Liver (tissue), 9 donors: Measurements from ENCODE around the gene SAPCD2. TPM values are rescaled to one million over a fixed set of nuclear protein-coding genes. Genes with fewer than 3 reads are reported as not detected.
A peak's percentile ranks its signal among the peaks of the same experiment; 100 is the strongest.

Source experiments
- DNase-seq: peaks from one replicate; pipeline ENCODE4 v3.0.0-alpha.2; 2017; ENCODE audit warnings: low spot score
- H3K27ac ChIP-seq, 2 donors: one replicate each; pipeline ENCODE4 v1.7.0; 2013; ENCODE audit warnings: inconsistent platforms in 2 of 2, low read length in 2 of 2, control low read depth in 1 of 2, low read depth in 1 of 2, mild to moderate bottlenecking in 1 of 2
- H3K27me3 ChIP-seq, 4 donors: one replicate each; pipeline versions ENCODE4 v1.6.1 to v1.7.0; 2013; ENCODE audit warnings: low read length in 3 of 4, inconsistent platforms in 1 of 4, mild to moderate bottlenecking in 1 of 4, moderate library complexity in 1 of 4; ENCODE audit not compliant: control insufficient read depth in 4 of 4, insufficient read depth in 4 of 4
- H3K36me3 ChIP-seq, 4 donors: one replicate each; pipeline versions ENCODE4 v1.6.1 to v1.7.0; 2013; ENCODE audit warnings: low read length in 3 of 4, mild to moderate bottlenecking in 3 of 4, low read depth in 1 of 4, moderate library complexity in 1 of 4; ENCODE audit not compliant: control insufficient read depth in 4 of 4, insufficient read depth in 3 of 4
- H3K4me1 ChIP-seq, 4 donors: one replicate each; pipeline versions ENCODE4 v1.6.1 to v1.7.0; 2013; ENCODE audit warnings: low read length in 3 of 4, mild to moderate bottlenecking in 3 of 4, moderate library complexity in 1 of 4; ENCODE audit not compliant: control insufficient read depth in 4 of 4, insufficient read depth in 4 of 4
- H3K4me3 ChIP-seq, 3 donors: one replicate each; pipeline versions ENCODE4 v1.6.1 to v1.7.0; 2013; ENCODE audit warnings: low read length in 3 of 3, control low read depth in 1 of 3, low read depth in 1 of 3, mild to moderate bottlenecking in 1 of 3
- H3K9ac ChIP-seq, 2 donors: one replicate each; pipeline ENCODE4 v1.7.0; 2013; ENCODE audit warnings: low read length in 2 of 2, mild to moderate bottlenecking in 2 of 2, moderate library complexity in 2 of 2, control low read depth in 1 of 2, low read depth in 1 of 2
- H3K9me3 ChIP-seq, 4 donors: one replicate each; pipeline versions ENCODE4 v1.6.1 to v1.7.0; 2013; ENCODE audit warnings: low read length in 3 of 4; ENCODE audit not compliant: control insufficient read depth in 4 of 4
- EGR1 ChIP-seq, 2 donors: IDR thresholded peaks; 2 replicates each; pipeline ENCODE4 v1.6.1; 2016 to 2018; ENCODE audit warnings: antibody characterized with exemption in 2 of 2, low read depth in 2 of 2
- FOXA1 ChIP-seq: IDR thresholded peaks from 2 replicates; pipeline ENCODE4 v1.6.1; 2016; ENCODE audit warnings: antibody characterized with exemption
- FOXA2 ChIP-seq: IDR thresholded peaks from 2 replicates; pipeline ENCODE4 v1.6.1; 2016; ENCODE audit warnings: antibody characterized with exemption
- GABPA ChIP-seq, 2 donors: IDR thresholded peaks in 1 of 2; conservative IDR thresholded peaks in 1 of 2; 2 replicates each; pipeline ENCODE4 v1.6.1; 2016; ENCODE audit warnings: antibody characterized with exemption in 2 of 2, mild to moderate bottlenecking in 1 of 2, moderate library complexity in 1 of 2
- HNF4A ChIP-seq, 2 donors: conservative IDR thresholded peaks; 2 replicates each; pipeline ENCODE4 v1.6.1; 2016; ENCODE audit warnings: antibody characterized with exemption in 2 of 2, mild to moderate bottlenecking in 2 of 2
- HNF4G ChIP-seq: IDR thresholded peaks from 2 replicates; pipeline ENCODE4 v1.6.1; 2016; ENCODE audit warnings: antibody characterized with exemption
- JUND ChIP-seq, 2 donors: IDR thresholded peaks; 2 replicates each; pipeline ENCODE4 v1.6.1; 2016; ENCODE audit warnings: antibody characterized with exemption in 2 of 2
- MAX ChIP-seq: IDR thresholded peaks from 2 replicates; pipeline ENCODE4 v1.6.1; 2016; ENCODE audit warnings: antibody characterized with exemption
- NR2F2 ChIP-seq: IDR thresholded peaks from 2 replicates; pipeline ENCODE4 v1.6.1; 2016; ENCODE audit warnings: antibody characterized with exemption
- RAD21 ChIP-seq, 2 donors: IDR thresholded peaks; 2 replicates each; pipeline ENCODE4 v1.6.1; 2016; ENCODE audit warnings: antibody characterized with exemption in 2 of 2, mild to moderate bottlenecking in 2 of 2
- RXRA ChIP-seq, 2 donors: IDR thresholded peaks; 2 replicates each; pipeline ENCODE4 v1.6.1; 2017 to 2018; ENCODE audit warnings: antibody characterized with exemption in 2 of 2, mild to moderate bottlenecking in 1 of 2
- SP1 ChIP-seq: IDR thresholded peaks from 2 replicates; pipeline ENCODE4 v1.6.1; 2018; ENCODE audit warnings: antibody characterized with exemption, mild to moderate bottlenecking
- TAF1 ChIP-seq: conservative IDR thresholded peaks from 2 replicates; pipeline ENCODE4 v1.6.1; 2016; ENCODE audit warnings: antibody characterized with exemption, mild to moderate bottlenecking
- YY1 ChIP-seq: IDR thresholded peaks from 2 replicates; pipeline ENCODE4 v1.6.1; 2016; ENCODE audit warnings: antibody characterized with exemption, mild to moderate bottlenecking
- ZBTB33 ChIP-seq: IDR thresholded peaks from 2 replicates; pipeline ENCODE4 v1.6.1; 2016; ENCODE audit warnings: antibody characterized with exemption
- WGBS: extraction: QIAGEN DNeasy Blood & Tissue Kit; methylation state at CpG from one replicate; pipeline ENCODE4 v1.1.7; 2013; 5-methylcytosine and 5-hydroxymethylcytosine counted together
- polyA plus RNA-seq, 2 donors: library from polyadenylated mRNA; stranded (reverse) in 1 of 2; unstranded in 1 of 2; fragments of 200-250 nt in 1 of 2; fragments of >200 nt in 1 of 2; fragmentation: Nextera tagmentation in 1 of 2; extraction: Ambion mirVana in 1 of 2; gene quantifications; one replicate each; pipeline versions ENCODE4 v1.2.1 to v1.2.3, GENCODE V29; 2013 to 2015
- total RNA-seq, 2 donors: library from RNA; depleted of rRNA; stranded (reverse); fragments of >200 nt; gene quantifications; one replicate each; pipeline ENCODE4 v1.2.3, GENCODE V29; 2014
- TF ChIP-seq, protein P1 (sequence below): IDR thresholded peaks from 2 replicates; pipeline ENCODE4 v1.6.1; 2016; ENCODE audit warnings: antibody characterized with exemption
- TF ChIP-seq, protein P2 (sequence below): fragments of 150-350 bp; IDR thresholded peaks from 2 replicates; pipeline ENCODE4 v1.5.1; 2017; ENCODE audit warnings: improper control_type of control experiment, low read depth, low read length; ENCODE audit not compliant: missing input control
- TF ChIP-seq, protein P3 (sequence below): IDR thresholded peaks from 2 replicates; pipeline ENCODE4 v1.6.1; 2016; ENCODE audit warnings: antibody characterized with exemption, mild to moderate bottlenecking
- donor health status: healthy.
- donor health status: healthy.
- donor health status: healthy.
- donor health status: healthy.
- donor health status: healthy.

SAPCD2 gene
- total and polyA plus RNA-seq, 4 donors: 0.06 to 1.8 (median 0.23) TPM

DNA sequence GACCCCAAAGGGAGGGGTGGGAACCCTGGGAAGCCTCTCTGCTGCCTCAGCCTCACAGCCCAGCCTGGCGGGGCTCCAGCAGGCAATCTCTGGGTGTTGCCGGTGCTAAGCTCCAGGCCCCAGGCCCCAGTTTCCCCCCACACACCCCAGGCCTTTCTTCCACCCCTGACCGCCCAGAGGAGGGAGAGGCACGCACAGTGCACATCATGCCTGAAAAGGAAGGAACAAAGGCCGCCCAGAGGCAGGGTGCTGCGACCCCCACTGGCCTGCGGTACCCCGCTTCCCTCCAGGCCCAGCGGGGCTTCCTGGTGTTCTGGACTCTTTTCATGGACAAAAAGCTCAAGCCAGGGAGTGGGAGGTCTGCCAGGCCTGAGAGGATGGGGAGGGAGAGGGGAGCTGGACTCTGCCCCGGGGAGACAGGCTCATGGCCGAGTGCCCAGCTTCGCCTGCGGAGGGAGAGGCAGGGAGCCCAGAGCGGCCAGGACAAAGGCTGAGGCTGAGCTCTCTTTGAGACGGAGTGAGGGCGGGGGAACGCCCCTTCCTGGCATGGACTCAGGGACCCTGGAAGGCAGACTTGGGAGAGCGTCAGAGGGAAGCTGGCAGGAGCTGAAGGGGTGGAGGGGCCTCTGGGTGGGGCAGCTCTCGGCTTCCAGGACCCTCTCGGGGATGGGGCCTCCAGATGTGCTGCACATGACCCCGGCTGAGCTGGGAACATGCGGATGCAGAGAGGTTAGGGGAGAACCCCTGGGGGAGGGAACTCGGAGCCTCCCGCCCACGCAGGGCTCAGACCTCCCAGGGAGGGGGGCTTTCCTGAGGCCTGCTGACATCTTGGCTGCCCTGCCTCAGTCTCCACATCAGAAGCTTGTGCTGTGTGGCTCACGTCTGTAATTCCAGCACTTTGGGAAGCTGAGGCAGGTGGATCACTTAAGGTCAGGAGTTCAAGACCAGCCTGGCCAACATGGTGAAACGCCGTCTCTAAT lies 14.7 kb downstream of the SAPCD2 start:
- WGBS: 24% methylated on average over 28 of the region's 28 CpGs
- Histone ChIP-seq H3K36me3 (no peaks in the 10 kb centered on the region), H3K9ac (no peak overlapping the region), H3K27ac (peak overlapping the region; percentile 84 to 88), H3K4me1 (peaks cover 21 to 38% (median 30%) of the 10 kb centered on the region in 4 donors), H3K4me3 (no peak overlapping the region), H3K9me3 (no peaks in the 10 kb centered on the region), H3K27me3 (no peaks in the 10 kb centered on the region)
- TF ChIP-seq RXRA (IDR thresholded peaks at IDR 0.05) (peak; percentile 51 to 69), TAF1 (no peak), RAD21 (IDR thresholded peaks at IDR 0.05) (peak in 1 of 2 donors; percentile 24), GABPA (IDR thresholded peaks at IDR 0.05 in 1 of 2, conservative IDR thresholded peaks at IDR 0.05 in 1 of 2) (peak in 1 of 2 donors; percentile 49), JUND (IDR thresholded peaks at IDR 0.05) (peak in 1 of 2 donors; percentile 23), FOXA2 (no peak), YY1 (peak; percentile 43), EGR1 (IDR thresholded peaks at IDR 0.05; ENCODE audit: low read depth in 2 of 2) (peak in 1 of 2 donors; percentile 18), ZBTB33 (no peak), HNF4G (peak; percentile 88), HNF4A (conservative IDR thresholded peaks at IDR 0.05) (peak; percentile 87 to 94), SP1 (peak; percentile 81), MAX (no peak), NR2F2 (peak; percentile 61), FOXA1 (no peak)
- TF ChIP-seq, protein P1, sequence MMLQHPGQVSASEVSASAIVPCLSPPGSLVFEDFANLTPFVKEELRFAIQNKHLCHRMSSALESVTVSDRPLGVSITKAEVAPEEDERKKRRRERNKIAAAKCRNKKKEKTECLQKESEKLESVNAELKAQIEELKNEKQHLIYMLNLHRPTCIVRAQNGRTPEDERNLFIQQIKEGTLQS: no peak
- TF ChIP-seq, protein P2, sequence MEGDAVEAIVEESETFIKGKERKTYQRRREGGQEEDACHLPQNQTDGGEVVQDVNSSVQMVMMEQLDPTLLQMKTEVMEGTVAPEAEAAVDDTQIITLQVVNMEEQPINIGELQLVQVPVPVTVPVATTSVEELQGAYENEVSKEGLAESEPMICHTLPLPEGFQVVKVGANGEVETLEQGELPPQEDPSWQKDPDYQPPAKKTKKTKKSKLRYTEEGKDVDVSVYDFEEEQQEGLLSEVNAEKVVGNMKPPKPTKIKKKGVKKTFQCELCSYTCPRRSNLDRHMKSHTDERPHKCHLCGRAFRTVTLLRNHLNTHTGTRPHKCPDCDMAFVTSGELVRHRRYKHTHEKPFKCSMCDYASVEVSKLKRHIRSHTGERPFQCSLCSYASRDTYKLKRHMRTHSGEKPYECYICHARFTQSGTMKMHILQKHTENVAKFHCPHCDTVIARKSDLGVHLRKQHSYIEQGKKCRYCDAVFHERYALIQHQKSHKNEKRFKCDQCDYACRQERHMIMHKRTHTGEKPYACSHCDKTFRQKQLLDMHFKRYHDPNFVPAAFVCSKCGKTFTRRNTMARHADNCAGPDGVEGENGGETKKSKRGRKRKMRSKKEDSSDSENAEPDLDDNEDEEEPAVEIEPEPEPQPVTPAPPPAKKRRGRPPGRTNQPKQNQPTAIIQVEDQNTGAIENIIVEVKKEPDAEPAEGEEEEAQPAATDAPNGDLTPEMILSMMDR: no peak
- TF ChIP-seq, protein P3, sequence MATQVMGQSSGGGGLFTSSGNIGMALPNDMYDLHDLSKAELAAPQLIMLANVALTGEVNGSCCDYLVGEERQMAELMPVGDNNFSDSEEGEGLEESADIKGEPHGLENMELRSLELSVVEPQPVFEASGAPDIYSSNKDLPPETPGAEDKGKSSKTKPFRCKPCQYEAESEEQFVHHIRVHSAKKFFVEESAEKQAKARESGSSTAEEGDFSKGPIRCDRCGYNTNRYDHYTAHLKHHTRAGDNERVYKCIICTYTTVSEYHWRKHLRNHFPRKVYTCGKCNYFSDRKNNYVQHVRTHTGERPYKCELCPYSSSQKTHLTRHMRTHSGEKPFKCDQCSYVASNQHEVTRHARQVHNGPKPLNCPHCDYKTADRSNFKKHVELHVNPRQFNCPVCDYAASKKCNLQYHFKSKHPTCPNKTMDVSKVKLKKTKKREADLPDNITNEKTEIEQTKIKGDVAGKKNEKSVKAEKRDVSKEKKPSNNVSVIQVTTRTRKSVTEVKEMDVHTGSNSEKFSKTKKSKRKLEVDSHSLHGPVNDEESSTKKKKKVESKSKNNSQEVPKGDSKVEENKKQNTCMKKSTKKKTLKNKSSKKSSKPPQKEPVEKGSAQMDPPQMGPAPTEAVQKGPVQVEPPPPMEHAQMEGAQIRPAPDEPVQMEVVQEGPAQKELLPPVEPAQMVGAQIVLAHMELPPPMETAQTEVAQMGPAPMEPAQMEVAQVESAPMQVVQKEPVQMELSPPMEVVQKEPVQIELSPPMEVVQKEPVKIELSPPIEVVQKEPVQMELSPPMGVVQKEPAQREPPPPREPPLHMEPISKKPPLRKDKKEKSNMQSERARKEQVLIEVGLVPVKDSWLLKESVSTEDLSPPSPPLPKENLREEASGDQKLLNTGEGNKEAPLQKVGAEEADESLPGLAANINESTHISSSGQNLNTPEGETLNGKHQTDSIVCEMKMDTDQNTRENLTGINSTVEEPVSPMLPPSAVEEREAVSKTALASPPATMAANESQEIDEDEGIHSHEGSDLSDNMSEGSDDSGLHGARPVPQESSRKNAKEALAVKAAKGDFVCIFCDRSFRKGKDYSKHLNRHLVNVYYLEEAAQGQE: no peak
- peak; percentile 75 for DNase-seq
